ENCODE results near the gene ADCY9.

Gene ADCY9

DNA sequence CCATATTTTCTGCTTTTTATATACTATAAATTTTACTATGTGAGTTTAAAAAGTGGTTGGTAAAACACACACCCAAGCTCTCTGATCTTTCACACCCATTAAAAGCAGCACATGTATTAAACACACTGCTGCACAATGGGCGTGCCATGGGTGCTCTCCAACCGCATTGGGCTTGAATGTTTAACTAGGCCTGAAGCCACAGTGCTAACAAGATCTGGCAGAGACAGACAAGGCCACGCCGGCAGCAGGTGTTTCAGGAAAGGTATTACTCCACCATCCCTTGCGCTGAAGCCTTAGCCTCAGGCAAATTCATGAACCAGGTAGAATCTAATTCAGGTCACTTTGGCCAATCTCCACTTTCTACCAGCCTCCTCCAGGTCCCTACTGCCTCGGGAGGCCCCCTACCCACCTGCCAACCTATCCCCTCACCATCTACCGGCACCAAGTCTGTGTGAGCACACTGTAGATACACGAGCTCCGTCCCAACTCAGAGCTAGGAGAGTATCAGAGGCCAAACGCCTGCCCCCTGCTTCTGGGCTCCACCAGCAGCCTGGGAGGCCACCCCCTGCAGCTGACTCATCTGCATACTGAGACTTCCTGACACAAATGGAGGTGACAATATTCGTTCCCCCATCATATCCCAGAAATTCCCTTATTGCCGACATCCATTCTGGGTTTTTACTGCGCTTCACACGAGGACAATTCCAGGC, 95.0 kb downstream of the ADCY9 start:
- no peak overlapping the region for H3K4me3 ChIP-seq (ENCODE audit: severe bottlenecking)
- H3K9me3 ChIP-seq (ENCODE audit: severe bottlenecking): no peaks in the 10 kb centered on the region
- H3K27me3 ChIP-seq (ENCODE audit: insufficient read depth, poor library complexity, severe bottlenecking): no peaks in the 10 kb centered on the region
- no peaks in the 10 kb centered on the region for H3K36me3 ChIP-seq (ENCODE audit: low read depth)
- no peak overlapping the region for H3K27ac ChIP-seq (ENCODE audit: poor library complexity, severe bottlenecking)
- peak; percentile 98 for ATAC-seq (ENCODE audit: low read depth)
- DNase-seq (ENCODE audit: low spot score): peak; percentile 81
- peaks cover 9% of the 10 kb centered on the region for H3K4me1 ChIP-seq (ENCODE audit: insufficient read depth, poor library complexity, severe bottlenecking)
- TF ChIP-seq, protein P1, sequence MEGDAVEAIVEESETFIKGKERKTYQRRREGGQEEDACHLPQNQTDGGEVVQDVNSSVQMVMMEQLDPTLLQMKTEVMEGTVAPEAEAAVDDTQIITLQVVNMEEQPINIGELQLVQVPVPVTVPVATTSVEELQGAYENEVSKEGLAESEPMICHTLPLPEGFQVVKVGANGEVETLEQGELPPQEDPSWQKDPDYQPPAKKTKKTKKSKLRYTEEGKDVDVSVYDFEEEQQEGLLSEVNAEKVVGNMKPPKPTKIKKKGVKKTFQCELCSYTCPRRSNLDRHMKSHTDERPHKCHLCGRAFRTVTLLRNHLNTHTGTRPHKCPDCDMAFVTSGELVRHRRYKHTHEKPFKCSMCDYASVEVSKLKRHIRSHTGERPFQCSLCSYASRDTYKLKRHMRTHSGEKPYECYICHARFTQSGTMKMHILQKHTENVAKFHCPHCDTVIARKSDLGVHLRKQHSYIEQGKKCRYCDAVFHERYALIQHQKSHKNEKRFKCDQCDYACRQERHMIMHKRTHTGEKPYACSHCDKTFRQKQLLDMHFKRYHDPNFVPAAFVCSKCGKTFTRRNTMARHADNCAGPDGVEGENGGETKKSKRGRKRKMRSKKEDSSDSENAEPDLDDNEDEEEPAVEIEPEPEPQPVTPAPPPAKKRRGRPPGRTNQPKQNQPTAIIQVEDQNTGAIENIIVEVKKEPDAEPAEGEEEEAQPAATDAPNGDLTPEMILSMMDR (IDR thresholded peaks at IDR 0.05; ENCODE audit: poor library complexity, severe bottlenecking): no peak

- Histone ChIP-seq H3K27ac (ENCODE audit: poor library complexity, severe bottlenecking) (no peak overlapping the region), H3K36me3 (ENCODE audit: low read depth) (no peaks in the 10 kb centered on the region), H3K27me3 (ENCODE audit: insufficient read depth, poor library complexity, severe bottlenecking) (no peaks in the 10 kb centered on the region), H3K9me3 (ENCODE audit: severe bottlenecking) (no peaks in the 10 kb centered on the region), H3K4me1 (ENCODE audit: insufficient read depth, poor library complexity, severe bottlenecking) (peaks cover 9% of the 10 kb centered on the region), H3K4me3 (ENCODE audit: severe bottlenecking) (no peak overlapping the region)
- ATAC-seq (ENCODE audit: low read depth): no peak
- DNase-seq (ENCODE audit: low spot score): no peak
- TF ChIP-seq, protein P1 (IDR thresholded peaks at IDR 0.05; ENCODE audit: poor library complexity, severe bottlenecking): no peak
Measured at GRCh38 chr16:4019371-4019791, 96.9 kb downstream of the ADCY9 start.

GRCh38 chr16:4018391-4018790, 97.9 kb downstream of the ADCY9 start:
- DNase-seq (ENCODE audit: low spot score) (no peak), ATAC-seq (ENCODE audit: low read depth) (no peak)
- H3K4me3 ChIP-seq (ENCODE audit: severe bottlenecking): no peak overlapping the region
- H3K9me3 ChIP-seq (ENCODE audit: severe bottlenecking): no peaks in the 10 kb centered on the region
- no peaks in the 10 kb centered on the region for H3K36me3 ChIP-seq (ENCODE audit: low read depth)
- H3K4me1 ChIP-seq (ENCODE audit: insufficient read depth, poor library complexity, severe bottlenecking): peaks cover 15% of the 10 kb centered on the region
- H3K27ac ChIP-seq (ENCODE audit: poor library complexity, severe bottlenecking): no peak overlapping the region
- H3K27me3 ChIP-seq (ENCODE audit: insufficient read depth, poor library complexity, severe bottlenecking): no peaks in the 10 kb centered on the region
- TF ChIP-seq, protein P1 (IDR thresholded peaks at IDR 0.05; ENCODE audit: poor library complexity, severe bottlenecking): no peak

- DNase-seq (ENCODE audit: low spot score): no peak
- no peaks in the 10 kb centered on the region for H3K36me3 ChIP-seq (ENCODE audit: low read depth)
- no peak for ATAC-seq (ENCODE audit: low read depth)
- H3K4me1 ChIP-seq (ENCODE audit: insufficient read depth, poor library complexity, severe bottlenecking): peaks cover 19% of the 10 kb centered on the region
- H3K27ac ChIP-seq (ENCODE audit: poor library complexity, severe bottlenecking): no peak overlapping the region
- TF ChIP-seq, protein P1 (IDR thresholded peaks at IDR 0.05; ENCODE audit: poor library complexity, severe bottlenecking): no peak
- H3K9me3 ChIP-seq (ENCODE audit: severe bottlenecking): no peaks in the 10 kb centered on the region
- H3K4me3 ChIP-seq (ENCODE audit: severe bottlenecking): no peak overlapping the region
- no peaks in the 10 kb centered on the region for H3K27me3 ChIP-seq (ENCODE audit: insufficient read depth, poor library complexity, severe bottlenecking)
Measured at GRCh38 chr16:4017807-4018206, 98.4 kb downstream of the ADCY9 start.

- no peak for ATAC-seq (ENCODE audit: low read depth)
- H3K4me3 ChIP-seq (ENCODE audit: severe bottlenecking): no peak overlapping the region
- no peaks in the 10 kb centered on the region for H3K36me3 ChIP-seq (ENCODE audit: low read depth)
- H3K27me3 ChIP-seq (ENCODE audit: insufficient read depth, poor library complexity, severe bottlenecking): no peaks in the 10 kb centered on the region
- no peaks in the 10 kb centered on the region for H3K9me3 ChIP-seq (ENCODE audit: severe bottlenecking)
- TF ChIP-seq, protein P1 (IDR thresholded peaks at IDR 0.05; ENCODE audit: poor library complexity, severe bottlenecking): no peak
- DNase-seq (ENCODE audit: low spot score): no peak
- H3K27ac ChIP-seq (ENCODE audit: poor library complexity, severe bottlenecking): no peak overlapping the region
- peaks cover 19% of the 10 kb centered on the region for H3K4me1 ChIP-seq (ENCODE audit: insufficient read depth, poor library complexity, severe bottlenecking)
Measured at GRCh38 chr16:4016658-4017057, 99.6 kb downstream of the ADCY9 start.
